ENCODE data around the gene DHRS9.

- TF ChIP-seq FOXK1 (CRISPR knock-in tag; IDR thresholded peaks at IDR 0.05; ENCODE audit: borderline replicate concordance) (no peak), POLR2AphosphoS5 (IDR thresholded peaks at IDR 0.05; ENCODE audit: control insufficient read depth, insufficient read depth, low read depth, low read length) (no peak), PCBP2 (IDR thresholded peaks at IDR 0.05; ENCODE audit: low read depth, low read length, poor library complexity, severe bottlenecking) (no peak), CTCF (IDR thresholded peaks at IDR 0.05 in 2 of 3, conservative IDR thresholded peaks at IDR 0.05 in 1 of 3; ENCODE audit: insufficient read depth in 2 of 3, low read depth in 1 of 3, low read length in 3 of 3) (no peak), ZNF224 (CRISPR knock-in tag; IDR thresholded peaks at IDR 0.05) (no peak)
Observed at GRCh38 chr2:169112841-169113240, 43.5 kb downstream of the DHRS9 start.
